NCI-H2227 (cell line): Measurements from ENCODE around the gene SUPT3H.

Experiments
- DNase-seq: peaks from one replicate; lab custom pipeline; 2025; ENCODE audit not compliant: unreplicated experiment; lab: John Stamatoyannopoulos, UW

Gene SUPT3H

GRCh38 chr6:45394586-45395095 is 16.9 kb upstream of the SUPT3H start:
- DNase-seq: no peak

DNA sequence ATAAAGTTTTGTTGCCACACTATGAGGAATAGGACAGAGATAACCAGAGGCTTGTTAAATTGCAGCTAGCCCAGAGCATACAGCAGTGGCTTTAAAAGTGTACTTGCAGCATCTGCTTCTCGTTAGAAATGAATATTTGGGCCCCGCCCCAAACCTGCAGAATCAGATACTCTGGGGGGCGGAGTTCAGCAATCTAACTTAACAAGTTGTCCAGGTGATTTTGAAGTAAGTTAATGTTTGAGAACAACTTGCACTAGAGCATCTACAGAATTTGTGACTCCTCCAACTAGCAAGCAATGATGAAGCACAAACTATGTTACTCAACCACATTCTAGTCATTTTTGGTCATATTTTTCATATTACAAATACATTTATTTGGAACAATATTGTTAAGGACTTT is 10.6 kb upstream of the SUPT3H start:
- no peak for DNase-seq

- DNase-seq: no peak
Measured at GRCh38 chr6:45387236-45387635, 9.5 kb upstream of the SUPT3H start.

GRCh38 chr6:45386501-45386900 is 8.8 kb upstream of the SUPT3H start:
- no peak for DNase-seq

DNA sequence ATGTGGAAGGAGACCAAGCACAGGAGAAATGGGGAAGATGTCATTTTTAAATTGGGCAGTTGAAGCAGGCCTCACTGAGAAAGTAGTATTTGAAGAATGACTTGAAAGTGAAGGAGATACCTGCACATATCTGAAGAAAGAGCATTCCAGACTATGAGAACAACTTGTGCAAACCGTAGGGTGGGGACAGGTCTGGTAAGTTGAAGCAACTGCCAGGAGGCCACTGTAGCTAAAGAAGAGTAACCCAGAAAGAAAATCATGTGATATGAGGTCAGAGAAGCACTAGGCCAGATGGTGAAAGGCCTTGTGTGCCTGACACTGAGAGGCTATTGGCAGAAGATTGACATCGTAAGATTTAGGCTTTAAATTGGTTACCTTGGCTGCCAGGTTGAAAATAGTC is 4.7 kb upstream of the SUPT3H start:
- DNase-seq: no peak

- DNase-seq: peak; percentile 81
Measured at GRCh38 chr6:45378334-45378926, 696 bp upstream of the SUPT3H start.

- DNase-seq: peak; percentile 8
Measured at GRCh38 chr6:45377043-45377553, 636 bp downstream of the SUPT3H start.

DNA sequence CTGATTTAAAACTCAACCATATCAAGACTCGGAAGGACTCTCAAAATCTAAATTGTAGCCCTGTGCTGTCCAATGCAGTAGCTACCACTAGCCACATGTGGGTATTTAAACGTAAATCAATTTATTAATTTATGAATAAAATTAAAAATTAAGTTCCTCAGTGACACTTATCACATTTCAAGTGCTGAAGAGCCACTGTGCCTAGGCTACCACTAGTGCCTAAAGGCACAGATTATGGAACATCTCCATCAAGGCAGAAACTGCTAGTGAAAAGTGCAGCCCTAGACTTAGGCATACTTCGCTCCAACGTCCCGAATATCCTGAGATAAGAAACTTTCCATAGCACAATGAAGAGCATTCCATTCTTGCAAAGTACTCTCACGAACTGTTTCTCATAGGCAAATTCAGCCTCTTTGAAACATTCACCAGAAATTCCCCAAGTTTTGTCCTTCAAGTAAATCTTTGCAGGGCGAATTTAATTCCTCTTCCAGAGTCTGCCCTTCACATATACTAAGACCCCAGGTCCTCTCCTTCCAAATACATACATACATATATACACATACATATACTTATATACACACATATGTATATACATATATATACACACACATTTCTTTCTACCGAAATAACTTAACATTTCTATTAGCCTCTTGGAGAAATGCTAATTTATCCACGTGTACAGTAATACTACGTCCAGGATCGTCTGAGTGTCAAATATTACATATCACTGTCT is 1.3 kb downstream of the SUPT3H start:
- DNase-seq: no peak

GRCh38 chr6:45375449-45375848 is 2.3 kb downstream of the SUPT3H start:
- no peak for DNase-seq

DNA sequence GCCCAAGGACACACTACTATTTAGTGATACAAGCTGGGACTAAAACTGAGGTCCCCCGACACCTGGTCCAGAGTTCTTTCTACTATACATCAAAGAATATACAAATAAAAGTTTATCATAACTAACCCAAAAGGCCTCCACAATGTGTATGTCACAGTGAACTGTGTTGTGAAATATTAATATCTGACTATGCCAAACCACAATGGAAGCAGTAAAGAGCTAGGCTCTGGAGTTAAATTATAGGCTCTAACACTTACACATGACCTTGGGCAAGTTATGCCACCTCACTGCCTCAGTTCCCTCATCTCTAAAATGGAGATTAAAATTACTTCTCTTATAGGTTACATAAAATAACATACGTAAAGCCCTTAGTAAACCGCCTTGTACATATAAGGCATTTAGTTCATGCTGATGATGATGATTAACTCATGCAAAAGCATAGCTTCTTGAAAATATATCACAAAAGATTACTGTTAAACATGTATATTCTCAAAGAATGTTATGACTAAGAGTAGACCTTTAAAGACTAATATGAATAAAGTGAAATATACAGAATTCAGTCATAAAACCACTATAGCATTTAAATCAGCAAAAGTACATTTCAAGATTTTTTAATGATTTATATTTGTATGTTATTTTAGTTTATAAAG is 5.7 kb downstream of the SUPT3H start:
- DNase-seq: no peak

- no peak for DNase-seq
Measured at GRCh38 chr6:45369870-45370269, 7.9 kb downstream of the SUPT3H start.

DNA sequence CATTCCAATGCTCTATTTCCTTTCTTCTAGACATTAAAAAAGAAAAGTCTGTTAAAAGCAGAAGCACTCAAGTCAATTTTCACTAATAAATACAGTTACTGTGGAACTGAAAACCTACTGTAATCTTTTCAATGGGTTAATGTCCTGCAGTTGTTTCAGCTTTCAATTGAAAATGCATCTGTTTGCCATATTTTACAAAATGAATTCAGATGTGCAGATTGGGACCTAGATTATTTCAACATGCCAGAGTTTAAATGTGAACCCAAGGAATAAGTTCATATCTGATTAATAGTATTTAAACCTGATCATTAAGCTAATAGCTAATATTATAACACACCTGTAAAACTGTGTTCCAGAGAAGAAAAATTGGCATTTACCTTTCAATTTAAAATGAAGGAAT is 9.7 kb downstream of the SUPT3H start:
- no peak for DNase-seq

GRCh38 chr6:45366534-45366933 is 11.2 kb downstream of the SUPT3H start:
- no peak for DNase-seq

DNA sequence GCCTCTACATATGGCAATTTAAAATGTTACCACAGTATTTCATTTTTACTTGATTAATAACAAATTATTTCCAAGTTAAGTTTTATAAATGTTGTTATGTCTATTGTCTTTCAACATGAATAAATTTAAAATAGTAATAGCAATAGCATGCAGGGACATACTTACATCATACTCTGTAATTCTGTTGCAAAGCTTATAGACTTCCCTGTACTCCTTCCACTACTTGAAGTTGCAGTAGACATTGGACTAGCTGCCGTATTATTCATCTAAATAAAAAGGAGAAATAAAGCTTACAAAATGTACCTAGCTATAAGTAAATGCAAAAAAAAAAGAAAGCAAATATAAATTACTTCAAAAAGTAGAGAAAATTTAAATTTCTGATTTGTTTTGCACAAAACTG is 12.7 kb downstream of the SUPT3H start:
- DNase-seq: no peak

DNA sequence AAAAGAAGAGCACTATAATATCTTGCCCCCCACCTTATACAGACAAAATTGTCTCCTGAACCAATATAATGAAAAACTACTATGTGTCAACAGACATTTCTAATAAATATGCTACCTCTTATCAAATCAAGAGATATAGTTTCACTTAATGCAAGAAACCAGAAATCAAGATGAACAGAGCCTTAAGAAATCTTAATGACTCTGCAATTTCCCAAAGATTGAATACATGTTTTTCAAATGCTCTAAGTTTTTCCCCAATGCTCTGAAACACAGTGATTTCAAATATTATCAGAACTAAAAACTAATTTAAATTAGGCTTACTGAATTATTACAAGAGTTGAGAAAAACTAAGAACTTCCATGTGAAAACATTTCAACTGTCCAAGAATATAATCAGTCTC is 13.3 kb downstream of the SUPT3H start:
- no peak for DNase-seq

- DNase-seq: no peak
Measured at GRCh38 chr6:45353654-45354053, 24.1 kb downstream of the SUPT3H start.

GRCh38 chr6:45351667-45352066 is 26.1 kb downstream of the SUPT3H start:
- no peak for DNase-seq

GRCh38 chr6:45351076-45351475 is 26.7 kb downstream of the SUPT3H start:
- no peak for DNase-seq

- DNase-seq: no peak
Measured at GRCh38 chr6:45350186-45350710, 27.5 kb downstream of the SUPT3H start.

DNA sequence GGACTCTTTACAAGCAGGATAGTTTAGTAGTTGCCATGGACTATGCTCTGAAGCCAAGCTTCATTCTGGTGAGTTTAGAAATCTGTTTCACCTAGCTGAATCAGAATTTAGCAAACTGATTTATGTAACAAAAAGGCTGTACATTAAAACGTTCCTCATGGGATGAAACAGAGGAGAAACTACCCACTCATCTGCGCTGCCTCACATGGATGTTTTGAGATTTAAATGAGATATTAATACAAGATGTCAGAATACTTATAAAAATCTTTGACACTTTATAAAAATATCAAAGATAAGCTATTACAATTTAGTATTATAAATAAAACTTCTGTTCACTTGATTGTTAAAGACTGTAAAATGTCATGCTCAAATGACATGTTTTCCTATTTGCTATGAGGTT is 32.8 kb downstream of the SUPT3H start:
- DNase-seq: no peak

DNA sequence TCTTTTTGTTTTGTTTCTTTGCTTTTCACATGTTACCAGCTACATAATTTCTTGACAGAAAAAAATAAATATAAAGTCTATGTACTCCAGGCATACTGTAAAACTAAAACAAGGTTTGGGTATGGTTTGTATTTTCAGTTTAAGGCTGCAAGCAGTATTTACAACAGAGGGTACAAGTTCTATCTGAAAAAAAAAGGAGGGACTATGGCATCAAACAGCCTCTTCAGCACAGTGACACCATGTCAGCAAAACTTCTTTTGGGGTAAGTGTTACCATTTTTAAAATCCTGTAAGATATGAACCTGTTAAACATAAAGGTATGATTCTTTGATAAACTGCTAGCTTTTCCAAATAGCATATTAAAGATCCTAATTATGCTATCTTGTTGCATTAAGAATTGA is 49.2 kb downstream of the SUPT3H start:
- no peak for DNase-seq
